Cardiac muscle cell (in vitro differentiated cells and primary cell): ENCODE results near the gene RIMKLB. TPM values are rescaled to one million over a fixed set of nuclear protein-coding genes. Genes with fewer than 3 reads are reported as not detected.
A peak's percentile ranks its signal among the peaks of the same experiment; 100 is the strongest.

ENCODE experiments used
- DNase-seq, 2 donors: peaks; one replicate each; pipeline versions ENCODE4 v3.0.0 to v3.0.0-alpha.2; 2010 to 2017; ENCODE audit warnings: low read depth in 1 of 2, low spot score in 1 of 2
- H3K27ac ChIP-seq: fragments of 200-600 bp; sonication (generic); 2 replicates; pipeline ENCODE4 v1.5.1; 2016
- H3K27me3 ChIP-seq: fragments of 200-600 bp; sonication (generic); 2 replicates; pipeline ENCODE4 v1.6.0; 2016; ENCODE audit warnings: control low read depth
- H3K36me3 ChIP-seq: fragments of 200-600 bp; sonication (generic); 2 replicates; pipeline ENCODE4 v1.5.1; 2016; ENCODE audit warnings: control low read depth
- H3K4me1 ChIP-seq: fragments of 200-600 bp; sonication (generic); 2 replicates; pipeline ENCODE4 v1.8.1; 2017; ENCODE audit warnings: low read depth, mild to moderate bottlenecking, mixed run types
- H3K4me3 ChIP-seq: fragments of 200-600 bp; sonication (generic); 2 replicates; pipeline ENCODE4 v1.5.1; 2016; ENCODE audit warnings: mild to moderate bottlenecking
- H3K9me3 ChIP-seq: fragments of 200-600 bp; sonication (generic); 2 replicates; pipeline ENCODE4 v1.5.1; 2017; ENCODE audit warnings: low read depth, mild to moderate bottlenecking, control low read depth
- polyA plus RNA-seq: library from polyadenylated mRNA; unstranded; fragments of >200 nt; fragmentation: Nextera tagmentation; extraction: Ambion mirVana; gene quantifications from 2 replicates; pipeline ENCODE4 v1.2.1, GENCODE V29; 2016
- total RNA-seq: library from RNA; depleted of rRNA; stranded (reverse); fragments of >200 nt; gene quantifications from 2 replicates; pipeline ENCODE4 v1.2.3, GENCODE V29; 2016
- TF ChIP-seq, protein P1 (sequence below): IDR thresholded peaks from 2 replicates; pipeline ENCODE4 v1.5.1; 2012; ENCODE audit warnings: low read depth, mild to moderate bottlenecking, low read length

RIMKLB gene, protein sequence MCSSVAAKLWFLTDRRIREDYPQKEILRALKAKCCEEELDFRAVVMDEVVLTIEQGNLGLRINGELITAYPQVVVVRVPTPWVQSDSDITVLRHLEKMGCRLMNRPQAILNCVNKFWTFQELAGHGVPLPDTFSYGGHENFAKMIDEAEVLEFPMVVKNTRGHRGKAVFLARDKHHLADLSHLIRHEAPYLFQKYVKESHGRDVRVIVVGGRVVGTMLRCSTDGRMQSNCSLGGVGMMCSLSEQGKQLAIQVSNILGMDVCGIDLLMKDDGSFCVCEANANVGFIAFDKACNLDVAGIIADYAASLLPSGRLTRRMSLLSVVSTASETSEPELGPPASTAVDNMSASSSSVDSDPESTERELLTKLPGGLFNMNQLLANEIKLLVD
- total RNA-seq (52.1 and 70.9 TPM in 2 replicates), polyA plus RNA-seq (47.7 and 51.4 TPM in 2 replicates)

DNA sequence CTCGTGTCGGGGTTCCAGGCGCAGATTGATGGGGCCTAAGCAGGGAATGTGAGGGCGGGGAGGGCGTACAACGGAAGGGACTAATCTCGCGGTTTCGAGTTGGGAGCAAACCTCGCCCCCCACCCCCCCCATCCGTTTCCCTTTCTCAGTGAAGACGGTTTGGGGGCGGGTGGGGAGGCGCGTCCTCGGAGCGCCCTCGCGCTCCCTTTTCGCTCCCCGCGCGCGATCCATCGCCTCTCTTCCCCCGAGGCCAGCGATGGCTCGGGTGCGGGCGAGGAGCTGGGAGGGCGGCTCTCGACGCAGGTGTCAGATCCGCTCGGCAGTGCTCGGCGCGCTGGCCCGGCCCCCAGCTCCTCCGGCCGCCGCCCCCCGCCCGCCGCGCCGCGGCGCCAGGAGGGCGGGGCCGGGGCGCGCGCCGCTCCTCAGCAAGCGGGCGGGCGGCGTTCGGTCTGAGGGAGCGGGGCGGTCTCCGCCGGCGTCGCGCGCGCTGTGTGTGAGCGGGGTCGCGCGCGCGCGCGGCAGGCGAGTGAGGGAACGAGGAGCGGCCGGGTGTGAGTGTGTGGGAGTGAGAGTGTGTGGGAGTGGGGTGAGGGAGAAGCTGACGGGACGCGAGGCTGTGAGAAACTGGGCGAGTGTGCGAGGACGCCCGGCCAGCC, at the start of gene RIMKLB:
RIMKLB (plus strand) TSS at position 516 of the 656 bp plus-strand sequence. CDS start 15,876 bp downstream, outside the sequence.
- peak; percentile 88 to 94 for DNase-seq
- H3K4me1 ChIP-seq: peaks cover 24% of the 10 kb centered on the region
- TF ChIP-seq, protein P1, sequence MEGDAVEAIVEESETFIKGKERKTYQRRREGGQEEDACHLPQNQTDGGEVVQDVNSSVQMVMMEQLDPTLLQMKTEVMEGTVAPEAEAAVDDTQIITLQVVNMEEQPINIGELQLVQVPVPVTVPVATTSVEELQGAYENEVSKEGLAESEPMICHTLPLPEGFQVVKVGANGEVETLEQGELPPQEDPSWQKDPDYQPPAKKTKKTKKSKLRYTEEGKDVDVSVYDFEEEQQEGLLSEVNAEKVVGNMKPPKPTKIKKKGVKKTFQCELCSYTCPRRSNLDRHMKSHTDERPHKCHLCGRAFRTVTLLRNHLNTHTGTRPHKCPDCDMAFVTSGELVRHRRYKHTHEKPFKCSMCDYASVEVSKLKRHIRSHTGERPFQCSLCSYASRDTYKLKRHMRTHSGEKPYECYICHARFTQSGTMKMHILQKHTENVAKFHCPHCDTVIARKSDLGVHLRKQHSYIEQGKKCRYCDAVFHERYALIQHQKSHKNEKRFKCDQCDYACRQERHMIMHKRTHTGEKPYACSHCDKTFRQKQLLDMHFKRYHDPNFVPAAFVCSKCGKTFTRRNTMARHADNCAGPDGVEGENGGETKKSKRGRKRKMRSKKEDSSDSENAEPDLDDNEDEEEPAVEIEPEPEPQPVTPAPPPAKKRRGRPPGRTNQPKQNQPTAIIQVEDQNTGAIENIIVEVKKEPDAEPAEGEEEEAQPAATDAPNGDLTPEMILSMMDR: no peak
- peaks cover 5% of the 10 kb centered on the region for H3K36me3 ChIP-seq
- peak within 1 kb of the TSS; percentile 96 for H3K27ac ChIP-seq
- H3K9me3 ChIP-seq: no peaks in the 10 kb centered on the region
- H3K27me3 ChIP-seq: no peaks in the 10 kb centered on the region
- H3K4me3 ChIP-seq: peak within 1 kb of the TSS; percentile 98

DNA sequence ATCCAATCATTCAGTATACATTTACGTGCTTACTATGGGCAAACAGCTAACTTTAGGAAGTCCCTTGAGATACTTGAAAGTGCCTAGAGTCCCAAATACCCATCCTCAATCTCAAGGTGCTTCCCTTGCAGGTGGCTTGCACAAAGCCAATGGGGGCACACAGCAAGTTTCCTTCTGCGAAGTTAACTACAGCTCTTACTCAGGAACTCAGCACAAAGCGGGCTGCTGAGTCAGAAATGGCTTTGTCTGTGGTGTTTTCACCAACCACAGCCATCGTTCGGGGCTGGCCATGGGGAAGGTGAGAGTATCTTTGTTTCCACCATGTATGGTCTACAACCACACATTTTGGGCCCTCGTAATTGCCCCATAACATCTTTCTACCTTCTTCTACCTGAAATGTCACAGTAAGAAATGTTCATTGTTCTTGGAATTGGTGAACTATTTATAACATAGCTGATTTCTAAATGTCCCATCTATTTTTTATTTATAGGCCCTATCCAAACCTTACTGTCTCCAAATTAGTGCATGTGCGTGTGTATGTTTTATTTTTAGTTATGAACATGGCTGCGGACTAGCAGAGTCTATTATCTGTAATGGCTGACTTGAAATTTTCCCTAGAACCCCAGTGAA, 49.1 kb upstream of the RIMKLB start:
- TF ChIP-seq, protein P1: no peak
- no peak overlapping the region for H3K27ac ChIP-seq
- H3K27me3 ChIP-seq: no peaks in the 10 kb centered on the region
- DNase-seq: no peak
- no peaks in the 10 kb centered on the region for H3K36me3 ChIP-seq
- no peaks in the 10 kb centered on the region for H3K9me3 ChIP-seq
- no peaks in the 10 kb centered on the region for H3K4me1 ChIP-seq
- no peak overlapping the region for H3K4me3 ChIP-seq

DNA sequence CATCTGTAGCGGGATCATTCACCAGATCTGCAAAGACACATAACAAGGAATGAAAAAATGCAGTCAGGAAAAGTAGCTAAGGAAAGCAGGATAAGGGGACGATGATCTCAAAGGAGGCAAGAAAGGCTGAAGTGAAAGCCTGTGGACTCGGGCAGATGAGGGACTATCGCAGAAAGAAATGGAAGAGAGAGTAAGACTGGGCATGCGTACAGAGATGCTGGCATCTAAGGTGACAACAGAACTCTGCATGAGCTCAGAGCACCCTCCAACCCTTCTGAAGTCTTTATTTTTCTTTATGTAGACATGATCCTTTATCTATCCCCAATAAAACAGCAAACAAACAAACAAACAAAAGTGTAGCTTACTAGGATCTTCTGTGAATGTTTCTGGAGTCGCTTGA, 42.4 kb upstream of the RIMKLB start:
- no peak overlapping the region for H3K4me3 ChIP-seq
- H3K27me3 ChIP-seq: no peaks in the 10 kb centered on the region
- no peak overlapping the region for H3K27ac ChIP-seq
- DNase-seq: no peak
- TF ChIP-seq, protein P1: no peak
- no peaks in the 10 kb centered on the region for H3K36me3 ChIP-seq
- no peaks in the 10 kb centered on the region for H3K9me3 ChIP-seq
- no peaks in the 10 kb centered on the region for H3K4me1 ChIP-seq

DNA sequence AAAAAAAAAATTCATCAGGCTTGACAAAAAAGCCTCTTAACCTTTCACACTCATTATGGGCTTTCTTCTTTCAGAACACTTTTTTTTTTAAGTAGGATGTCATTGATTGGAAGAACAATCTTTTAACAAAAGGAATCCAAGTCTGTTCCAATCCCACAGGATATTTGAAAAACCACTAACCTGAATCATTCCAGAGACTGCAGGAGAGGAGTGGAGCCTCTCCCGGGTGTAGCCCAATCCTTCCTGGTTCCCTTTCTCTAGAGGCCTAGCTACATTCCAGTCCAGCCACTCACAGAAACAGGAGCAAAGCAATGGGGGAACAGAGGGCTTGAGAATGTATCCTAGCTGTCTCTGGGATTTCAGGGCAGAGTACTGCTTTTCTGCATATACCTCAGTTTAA, 39.4 kb upstream of the RIMKLB start:
- no peak overlapping the region for H3K4me3 ChIP-seq
- DNase-seq: peak in 1 of 2 donors; percentile 64
- no peaks in the 10 kb centered on the region for H3K9me3 ChIP-seq
- no peak overlapping the region for H3K27ac ChIP-seq
- no peaks in the 10 kb centered on the region for H3K27me3 ChIP-seq
- no peaks in the 10 kb centered on the region for H3K36me3 ChIP-seq
- H3K4me1 ChIP-seq: no peaks in the 10 kb centered on the region
- TF ChIP-seq, protein P1: no peak

DNA sequence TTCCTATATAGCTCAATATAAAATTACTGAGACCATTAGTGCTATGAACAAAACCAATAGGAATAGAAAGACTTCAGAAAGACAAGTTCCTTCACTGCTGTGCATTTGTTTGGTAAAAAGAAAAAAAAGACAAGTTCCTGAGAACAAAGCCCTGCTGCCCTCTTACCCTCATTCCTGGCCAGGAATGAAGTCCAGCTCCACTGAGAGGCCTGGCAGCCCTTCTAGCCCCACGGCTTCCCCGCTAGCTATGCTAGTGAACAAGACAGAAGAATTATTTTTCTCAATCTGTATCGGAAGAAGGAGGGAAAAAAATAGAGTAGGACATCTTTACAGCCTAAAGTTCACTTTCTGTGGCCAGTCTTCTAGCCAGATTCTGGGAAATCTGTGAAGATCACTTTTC, 36.8 kb upstream of the RIMKLB start:
- Histone ChIP-seq H3K27ac (no peak overlapping the region), H3K36me3 (no peaks in the 10 kb centered on the region), H3K27me3 (no peaks in the 10 kb centered on the region), H3K4me3 (no peak overlapping the region), H3K9me3 (no peaks in the 10 kb centered on the region), H3K4me1 (no peaks in the 10 kb centered on the region)
- no peak for DNase-seq
- TF ChIP-seq, protein P1: no peak
